HK-2 (cell line): Measurements from ENCODE around the gene CD40.

Experiments used
- DNase-seq: peaks from one replicate; pipeline ENCODE4 v3.0.0-alpha.2; 2018; ENCODE audit not compliant: unreplicated experiment

Gene CD40

GRCh38 chr20:46172961-46173536 is 54.9 kb downstream of the CD40 start:
- DNase-seq, result no peak

- DNase-seq, result no peak
Observed at GRCh38 chr20:46173652-46174468, 55.7 kb downstream of the CD40 start.

GRCh38 chr20:46174469-46175126 is 56.5 kb downstream of the CD40 start:
- DNase-seq, result peak; percentile 62

GRCh38 chr20:46175127-46175494 is 57.0 kb downstream of the CD40 start:
- no peak for DNase-seq

- no peak for DNase-seq
Observed at GRCh38 chr20:46176739-46177378, 58.7 kb downstream of the CD40 start.

DNA sequence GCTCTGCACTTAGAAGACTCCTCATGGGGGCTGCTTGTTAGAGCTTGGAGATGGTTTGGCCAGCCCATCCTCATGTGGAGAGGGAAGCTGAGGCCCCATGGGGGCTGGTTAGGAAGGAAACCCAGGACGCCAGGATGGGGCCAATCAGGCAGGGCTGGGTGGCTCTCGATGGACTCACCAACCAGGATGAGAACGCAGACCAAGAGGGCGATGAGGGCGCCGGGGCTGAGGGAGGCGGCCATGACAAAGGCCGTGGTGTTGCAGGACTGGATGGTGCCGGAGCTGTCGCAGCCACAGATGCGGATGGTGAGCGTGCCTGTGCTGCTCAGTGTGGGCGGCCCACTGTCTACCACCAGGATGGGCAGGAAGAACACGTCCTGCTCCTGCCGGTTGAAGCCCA is 59.7 kb downstream of the CD40 start:
- DNase-seq, result no peak

GRCh38 chr20:46178891-46179290 is 60.8 kb downstream of the CD40 start:
- DNase-seq, result no peak
